SHP77 treated with DMSO at 0.1 percent for 48 hours (cell line): ENCODE measurements around the gene DLG5.
A peak's percentile ranks its signal among the peaks of the same experiment; 100 is the strongest.

Source experiments
- DNase-seq: peaks from one replicate; lab custom pipeline; 2025; lab: John Stamatoyannopoulos, UW

DLG5 gene

GRCh38 chr10:77910524-77911145, 15.9 kb downstream of the DLG5 start:
- DNase-seq = no peak

GRCh38 chr10:77909749-77910375, 16.7 kb downstream of the DLG5 start:
- no peak for DNase-seq

- no peak for DNase-seq
These were observed 17.4 kb downstream of the DLG5 start for GRCh38 chr10:77909021-77909748.

- no peak for DNase-seq
These were observed 18.4 kb downstream of the DLG5 start for GRCh38 chr10:77907900-77908717.

- no peak for DNase-seq
These were observed 19.1 kb downstream of the DLG5 start for GRCh38 chr10:77907462-77907861.

- no peak for DNase-seq
These were observed 19.6 kb downstream of the DLG5 start for GRCh38 chr10:77906951-77907421.

- DNase-seq = no peak
These were observed 20.8 kb downstream of the DLG5 start for GRCh38 chr10:77905781-77906180.

- no peak for DNase-seq
These were observed 21.3 kb downstream of the DLG5 start for GRCh38 chr10:77905086-77905748.

GRCh38 chr10:77904100-77904840, 22.3 kb downstream of the DLG5 start:
- no peak for DNase-seq

GRCh38 chr10:77902159-77902558, 24.4 kb downstream of the DLG5 start:
- no peak for DNase-seq

- DNase-seq = no peak
These were observed 24.8 kb downstream of the DLG5 start for GRCh38 chr10:77901743-77902142.

- DNase-seq = no peak
These were observed 26.9 kb downstream of the DLG5 start for GRCh38 chr10:77899690-77900089.

- no peak for DNase-seq
These were observed 27.5 kb downstream of the DLG5 start for GRCh38 chr10:77899080-77899477.

GRCh38 chr10:77898323-77899079, 28.1 kb downstream of the DLG5 start:
- peak; percentile 18 for DNase-seq

- DNase-seq = no peak
These were observed 30.5 kb downstream of the DLG5 start for GRCh38 chr10:77896058-77896457.

GRCh38 chr10:77894058-77894457, 32.5 kb downstream of the DLG5 start:
- no peak for DNase-seq

GRCh38 chr10:77893386-77893785, 33.2 kb downstream of the DLG5 start:
- DNase-seq = no peak

GRCh38 chr10:77892761-77893160, 33.8 kb downstream of the DLG5 start:
- no peak for DNase-seq

GRCh38 chr10:77892021-77892739, 34.4 kb downstream of the DLG5 start:
- DNase-seq = no peak

GRCh38 chr10:77890097-77890496, 36.5 kb downstream of the DLG5 start:
- no peak for DNase-seq
